NCI-H1417 treated with DMSO at 0.1 percent for 48 hours (cell line): ENCODE data around the gene PGBD2.
"Not testable (repeated sequence)": the region's sequence is repeated elsewhere in the genome, so short reads cannot be mapped to it uniquely, and the experiment has no call there.

Experiments
- DNase-seq: peaks from one replicate; lab custom pipeline; 2025; lab: John Stamatoyannopoulos, UW

The PGBD2 gene, protein sequence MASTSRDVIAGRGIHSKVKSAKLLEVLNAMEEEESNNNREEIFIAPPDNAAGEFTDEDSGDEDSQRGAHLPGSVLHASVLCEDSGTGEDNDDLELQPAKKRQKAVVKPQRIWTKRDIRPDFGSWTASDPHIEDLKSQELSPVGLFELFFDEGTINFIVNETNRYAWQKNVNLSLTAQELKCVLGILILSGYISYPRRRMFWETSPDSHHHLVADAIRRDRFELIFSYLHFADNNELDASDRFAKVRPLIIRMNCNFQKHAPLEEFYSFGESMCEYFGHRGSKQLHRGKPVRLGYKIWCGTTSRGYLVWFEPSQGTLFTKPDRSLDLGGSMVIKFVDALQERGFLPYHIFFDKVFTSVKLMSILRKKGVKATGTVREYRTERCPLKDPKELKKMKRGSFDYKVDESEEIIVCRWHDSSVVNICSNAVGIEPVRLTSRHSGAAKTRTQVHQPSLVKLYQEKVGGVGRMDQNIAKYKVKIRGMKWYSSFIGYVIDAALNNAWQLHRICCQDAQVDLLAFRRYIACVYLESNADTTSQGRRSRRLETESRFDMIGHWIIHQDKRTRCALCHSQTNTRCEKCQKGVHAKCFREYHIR

DNA sequence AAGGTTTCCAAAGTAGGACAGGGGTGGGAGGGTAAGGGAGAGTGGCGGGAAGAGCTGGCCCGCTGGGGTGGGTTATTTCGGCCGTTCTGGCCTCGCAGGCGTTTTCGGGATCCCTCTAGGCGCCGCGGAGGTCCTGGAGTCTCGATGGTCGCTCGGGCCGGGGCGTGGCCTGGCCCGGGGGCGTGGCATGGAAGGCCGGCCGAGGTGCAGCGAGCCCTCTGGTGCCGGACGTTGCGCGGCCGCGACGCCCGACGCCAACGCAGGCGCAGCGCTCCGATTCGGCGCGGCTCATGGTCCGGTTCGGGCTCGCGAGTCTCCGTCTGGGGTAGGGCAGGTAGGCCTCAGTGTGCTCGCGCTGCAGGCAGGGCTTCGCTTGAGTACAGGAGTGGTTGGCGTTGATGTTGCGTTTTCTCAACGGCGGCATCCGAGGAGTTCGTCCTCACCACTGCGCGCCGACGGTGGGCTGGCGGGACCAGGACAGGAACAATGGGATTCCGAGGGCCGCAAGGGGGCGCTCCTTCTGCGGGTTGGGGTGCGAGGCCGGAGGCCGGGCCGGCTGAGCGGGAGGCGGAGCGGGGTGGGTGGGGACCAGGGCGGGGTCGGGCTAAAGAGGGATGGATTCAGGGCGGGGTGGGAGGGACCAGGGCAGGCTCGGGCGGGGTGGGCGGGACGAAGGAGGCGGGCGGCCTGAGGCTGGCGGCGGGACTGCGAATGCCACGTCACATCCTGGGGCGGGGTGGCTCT lies at the start of gene PGBD2:
PGBD2 (plus strand) TSS at position 227 of the 744 bp plus-strand sequence. CDS start 7,628 bp downstream, outside the sequence.
- peak; percentile 33 for DNase-seq

DNA sequence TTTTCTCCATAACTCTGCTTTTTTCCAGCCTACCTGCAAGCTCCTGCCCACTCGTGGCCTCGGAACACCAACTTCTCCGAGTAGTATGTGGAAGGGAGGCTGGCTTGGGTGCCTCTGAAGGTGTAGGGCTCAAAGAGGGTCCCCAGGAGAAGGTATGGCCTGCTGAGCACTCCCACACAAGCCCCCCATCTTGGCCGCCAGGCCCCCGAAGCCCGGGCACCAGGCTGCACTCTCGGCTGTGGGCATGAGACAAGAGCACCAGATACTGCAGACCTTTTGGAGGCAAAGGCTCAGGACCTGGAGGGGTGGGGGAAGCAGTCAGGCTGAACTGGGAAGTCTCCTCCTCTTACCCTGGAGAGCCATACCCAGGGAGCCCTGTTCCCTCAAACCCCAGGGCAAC lies 48.8 kb upstream of the PGBD2 start:
- DNase-seq, result no peak

DNA sequence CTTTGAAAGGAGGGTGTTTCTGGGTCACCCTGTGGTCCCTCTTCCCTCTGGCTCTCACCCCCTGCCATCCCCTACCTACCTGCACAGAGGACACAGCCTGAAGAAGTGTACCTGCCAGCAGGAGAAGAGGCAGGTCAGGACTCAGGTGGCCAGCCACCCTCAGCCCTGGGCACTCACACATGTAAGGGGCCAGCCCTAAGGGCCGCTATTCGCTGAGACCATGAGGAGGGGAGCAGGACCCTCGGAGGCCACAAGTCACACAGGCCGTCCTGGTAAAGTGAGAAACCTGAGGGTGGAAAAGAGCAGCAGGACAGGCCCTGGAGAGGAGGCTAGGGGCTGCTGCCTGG lies 48.3 kb upstream of the PGBD2 start:
- no peak for DNase-seq

DNA sequence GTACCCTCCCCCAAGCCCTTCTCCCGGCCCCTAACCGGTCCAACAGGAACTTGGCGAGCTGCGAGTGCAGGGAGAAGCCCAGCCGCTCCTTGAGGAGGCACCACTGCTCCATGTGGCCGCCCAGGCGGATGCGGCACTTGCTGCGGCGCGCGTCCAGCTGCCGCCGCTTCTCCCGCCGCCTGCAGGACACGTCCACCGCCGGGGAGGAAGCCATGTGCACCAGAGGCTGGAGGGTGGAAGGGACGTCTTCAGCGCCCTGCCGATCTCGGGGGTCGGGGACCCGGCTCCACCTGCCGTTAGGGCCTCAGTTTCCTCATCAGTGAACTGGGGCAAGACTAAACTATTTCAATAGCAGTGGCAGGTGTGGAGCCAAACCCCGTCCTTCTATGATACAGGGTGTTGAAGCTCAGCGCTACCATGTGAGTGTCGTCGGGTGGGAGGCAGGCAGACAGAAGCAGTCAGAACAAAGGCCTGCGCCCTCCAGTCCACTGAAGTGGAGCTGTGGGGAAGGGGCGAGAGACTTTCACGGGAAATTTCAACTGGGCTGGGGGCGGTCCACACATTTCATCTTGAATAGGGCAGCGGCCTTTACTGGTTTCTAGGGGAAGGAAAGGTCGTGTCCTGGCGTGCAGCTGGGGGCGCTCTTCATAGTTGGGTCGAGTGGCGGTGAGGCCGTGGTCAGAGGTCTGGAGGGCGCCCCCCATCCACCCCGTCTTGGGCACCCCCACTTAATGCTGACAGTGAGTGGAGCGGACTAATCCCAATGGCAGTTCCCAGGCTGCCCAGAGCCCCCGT lies 47.7 kb upstream of the PGBD2 start:
- DNase-seq, result no peak

DNA sequence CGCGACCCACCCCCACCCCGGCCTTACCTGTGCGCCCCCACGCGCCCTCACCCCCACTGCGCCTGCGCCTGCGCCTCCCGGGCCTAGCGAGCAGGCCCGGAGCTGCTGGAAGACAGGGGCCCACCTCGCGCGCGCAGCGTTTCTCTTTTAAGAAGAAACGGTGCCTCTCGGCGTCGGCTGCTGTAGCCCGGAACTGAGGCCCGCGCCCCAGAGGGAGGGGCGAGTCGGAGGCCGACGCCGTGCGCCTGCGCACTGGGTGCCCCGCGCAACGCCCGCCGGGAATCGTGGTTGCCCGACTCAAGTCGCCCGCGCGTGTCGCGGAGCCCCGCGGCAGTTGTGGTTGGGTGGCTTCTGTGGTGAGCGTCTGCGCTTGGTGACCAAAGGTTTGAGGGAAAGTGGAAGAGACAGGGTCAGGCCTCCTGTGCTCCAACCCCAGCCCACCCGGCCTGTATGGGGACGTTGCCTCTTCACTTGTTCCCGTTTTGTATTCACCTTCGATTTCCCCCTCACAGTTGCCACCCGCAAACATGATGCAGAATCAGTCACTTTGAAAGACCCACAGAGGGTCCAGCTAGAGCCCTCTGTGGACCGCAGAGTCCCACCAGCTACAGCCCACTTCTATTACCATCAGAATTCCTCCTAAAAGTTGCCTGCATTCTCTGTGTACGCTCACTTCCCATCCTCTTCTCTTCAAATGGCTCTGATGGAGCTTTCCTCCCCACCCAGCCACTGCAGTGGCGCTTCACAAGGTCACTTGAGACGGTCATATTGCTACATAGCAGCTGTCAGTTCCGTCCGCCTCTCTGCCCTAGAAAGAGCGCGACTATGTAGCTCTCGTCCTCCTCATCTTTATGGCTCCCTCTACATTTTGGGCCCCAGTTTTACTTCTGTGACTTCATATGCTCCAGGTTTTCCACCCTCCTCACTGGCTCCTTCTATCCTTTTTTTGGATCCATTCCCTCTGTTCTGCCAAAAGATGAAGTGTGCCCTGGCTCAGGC lies 46.8 kb upstream of the PGBD2 start, which contains the start of gene ZNF692:
ZNF692 (minus strand) TSS at position 195 of the 999 bp plus-strand sequence. CDS start 776 bp downstream, outside the sequence.
- DNase-seq, result peak; percentile 76

DNA sequence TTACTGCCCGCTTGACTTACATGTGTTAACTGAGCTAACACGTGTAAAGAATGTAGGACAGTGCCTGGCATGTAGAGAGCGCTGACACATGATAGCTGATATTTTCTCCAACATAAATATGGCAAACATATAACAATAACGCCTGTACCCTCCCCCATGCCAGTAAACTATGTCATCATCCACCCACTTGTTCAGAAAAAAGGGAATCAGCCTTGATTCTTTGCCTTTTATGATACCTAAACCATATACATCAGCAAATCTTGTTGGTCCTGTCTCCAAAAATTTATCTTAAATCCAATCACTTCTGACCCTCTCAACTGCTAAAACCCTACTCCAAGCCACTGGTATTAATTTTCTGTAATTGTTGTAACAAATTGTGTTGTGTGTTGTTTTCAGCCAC lies 46.0 kb upstream of the PGBD2 start:
- no peak for DNase-seq

DNA sequence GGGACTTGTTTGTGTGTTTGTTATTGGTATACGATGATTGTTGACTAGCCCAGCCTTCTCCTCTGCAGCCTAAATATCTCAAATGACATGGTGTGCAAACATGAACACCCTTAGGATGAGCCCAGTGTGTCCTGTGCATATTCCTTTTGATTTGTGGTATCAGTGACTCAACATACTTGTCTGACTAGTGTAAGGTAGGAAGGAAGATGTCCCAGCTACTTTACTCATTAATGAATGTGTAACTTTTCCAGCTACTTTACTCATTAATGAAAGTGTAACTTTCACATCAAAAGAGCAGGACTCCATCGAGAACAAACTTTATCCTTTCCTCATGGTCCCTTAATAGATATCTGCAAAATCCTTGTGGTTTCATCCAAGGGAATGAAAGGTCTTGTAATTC lies 44.4 kb upstream of the PGBD2 start:
- no peak for DNase-seq

DNA sequence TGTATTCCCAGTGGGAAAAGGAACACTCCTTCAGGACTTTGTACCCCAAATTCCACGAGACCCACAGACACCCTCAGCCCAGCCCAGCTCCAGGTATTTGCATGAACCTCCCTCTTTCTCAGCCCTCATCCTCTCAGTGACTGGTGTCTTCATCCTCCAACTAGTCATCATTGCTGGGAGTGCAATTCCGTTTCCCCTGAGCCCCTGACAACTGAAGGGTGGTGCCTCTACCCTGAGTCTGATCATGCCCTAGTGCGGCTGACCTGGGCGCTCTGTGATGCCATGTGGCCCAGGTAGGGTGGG lies 43.4 kb upstream of the PGBD2 start:
- DNase-seq, result no peak

DNA sequence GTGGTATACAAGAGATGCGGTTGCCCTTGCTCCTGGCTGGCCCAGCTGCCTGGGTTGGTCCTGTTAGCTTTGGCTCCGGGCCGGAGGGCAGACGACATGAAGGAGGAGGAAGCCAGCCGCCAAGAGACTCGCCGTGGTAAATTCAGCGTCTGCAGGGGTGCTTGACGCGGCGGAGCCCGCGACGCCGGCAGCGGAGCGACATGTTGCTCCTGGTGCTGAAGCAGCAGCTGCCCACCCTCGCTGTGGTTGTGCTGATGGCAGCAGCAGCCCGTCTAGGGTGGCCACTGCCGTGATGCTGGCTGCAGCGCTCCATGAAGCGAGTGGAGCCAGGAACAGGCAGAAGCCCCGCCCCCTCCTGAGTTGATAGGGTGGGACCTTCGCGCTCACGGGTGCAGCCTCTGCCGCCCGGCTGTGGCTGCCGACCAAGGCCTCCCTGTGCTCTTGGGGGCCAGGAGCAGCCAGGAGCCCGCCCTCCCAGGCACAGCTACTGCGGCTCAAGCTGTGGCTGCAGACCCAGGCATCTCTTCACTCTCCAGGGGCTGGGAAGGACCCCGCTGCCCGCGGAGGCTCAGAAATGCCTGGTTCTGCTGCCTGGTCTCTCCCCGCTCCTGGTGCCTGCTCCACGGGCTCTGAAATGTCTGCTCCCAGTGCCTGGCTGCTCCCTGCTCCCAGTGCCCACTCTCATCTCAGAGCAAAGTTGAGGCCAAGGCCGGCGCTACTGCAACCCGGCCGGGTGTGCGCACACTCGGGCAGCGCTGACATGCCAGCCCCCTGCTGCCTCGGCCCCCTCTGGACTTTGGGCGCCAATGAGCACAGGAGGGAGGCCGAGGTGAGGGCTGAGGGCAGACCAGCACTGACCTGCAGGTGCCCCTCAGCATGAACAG lies 42.8 kb upstream of the PGBD2 start:
- DNase-seq, result peak; percentile 35

DNA sequence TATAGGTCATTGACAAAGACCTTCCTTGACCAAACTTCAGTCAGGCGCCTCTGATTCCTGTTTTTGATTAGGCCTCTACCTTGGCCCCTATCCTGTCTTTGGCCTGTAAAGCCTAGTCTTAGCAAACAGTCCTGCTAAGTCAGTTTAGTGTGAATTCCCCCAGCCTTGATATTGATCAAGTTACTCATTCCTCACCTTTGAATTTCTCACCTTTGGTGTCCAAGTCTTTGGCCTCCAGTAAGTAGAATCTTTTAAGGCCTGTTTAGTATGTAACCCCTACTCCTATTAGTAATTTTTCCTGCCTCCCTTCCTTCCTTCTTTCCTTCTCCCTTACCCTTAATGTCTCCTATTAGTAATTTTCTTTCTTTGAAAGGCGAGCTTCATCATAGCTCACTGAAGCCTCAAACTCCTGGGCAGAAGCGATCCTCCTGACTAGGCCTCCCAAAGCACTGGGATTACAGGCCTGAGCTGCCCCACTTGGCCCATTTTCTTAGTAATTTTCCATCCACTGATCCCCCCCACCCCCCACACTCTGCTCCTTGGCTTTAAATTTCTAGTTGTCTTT lies 34.1 kb upstream of the PGBD2 start:
- DNase-seq, result no peak

DNA sequence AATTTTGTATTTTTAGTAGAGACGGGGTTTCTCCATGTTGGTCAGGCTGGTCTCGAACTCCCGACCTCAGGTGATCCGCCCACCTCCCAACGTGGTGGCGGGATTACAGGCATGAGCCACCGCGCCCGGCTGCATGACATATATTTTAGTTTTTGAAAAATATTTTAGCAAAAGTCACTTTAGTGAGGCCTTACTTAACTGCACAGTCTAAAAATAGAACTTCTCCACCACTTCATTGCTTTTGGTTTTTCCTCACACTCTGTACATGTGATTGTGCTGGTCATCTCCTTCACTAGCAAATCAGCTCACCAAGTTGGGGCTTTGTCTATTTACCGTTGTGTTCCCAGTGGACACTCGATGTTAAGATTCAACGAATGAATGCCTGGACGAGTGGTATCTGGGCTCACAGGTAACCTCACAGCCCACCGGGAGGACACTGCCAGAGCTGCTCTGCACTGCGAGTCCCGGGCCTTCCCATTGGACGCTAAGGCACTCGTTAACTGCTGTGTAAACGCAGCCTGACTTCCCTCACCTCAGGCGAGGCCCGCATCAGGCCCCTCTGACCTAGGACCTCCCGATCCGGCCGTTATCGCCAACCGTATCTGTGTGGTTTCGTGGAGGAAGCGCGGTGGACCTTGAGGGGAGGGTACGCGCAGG lies 33.2 kb upstream of the PGBD2 start:
- DNase-seq, result peak; percentile 53

DNA sequence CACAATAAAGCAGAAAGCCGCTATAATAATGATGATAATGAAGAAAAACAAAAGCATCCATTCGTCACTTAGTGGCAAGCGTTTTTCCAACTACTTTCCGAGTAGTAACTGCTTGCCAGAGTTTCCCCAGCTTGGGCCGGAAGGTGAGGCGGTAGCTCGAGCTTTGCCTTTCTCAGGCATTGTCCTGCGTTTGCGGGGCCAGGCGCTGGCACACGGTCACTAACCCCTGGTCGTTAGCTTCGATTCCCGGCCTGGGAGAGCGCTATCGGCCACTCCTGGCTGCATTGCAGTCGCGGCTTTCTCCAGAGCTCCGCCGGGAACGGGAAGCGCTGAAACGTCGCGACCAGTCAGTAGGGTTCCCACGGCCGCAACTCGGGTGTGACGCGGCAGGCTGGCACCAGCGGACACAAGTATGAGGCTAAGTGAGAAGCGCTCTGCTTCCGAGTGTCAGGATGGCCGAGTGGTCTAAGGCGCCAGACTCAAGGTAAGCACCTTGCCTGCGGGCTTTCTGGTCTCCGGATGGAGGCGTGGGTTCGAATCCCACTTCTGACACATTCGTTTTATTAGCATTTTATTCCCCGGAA lies 32.5 kb upstream of the PGBD2 start:
- peak; percentile 96 for DNase-seq

DNA sequence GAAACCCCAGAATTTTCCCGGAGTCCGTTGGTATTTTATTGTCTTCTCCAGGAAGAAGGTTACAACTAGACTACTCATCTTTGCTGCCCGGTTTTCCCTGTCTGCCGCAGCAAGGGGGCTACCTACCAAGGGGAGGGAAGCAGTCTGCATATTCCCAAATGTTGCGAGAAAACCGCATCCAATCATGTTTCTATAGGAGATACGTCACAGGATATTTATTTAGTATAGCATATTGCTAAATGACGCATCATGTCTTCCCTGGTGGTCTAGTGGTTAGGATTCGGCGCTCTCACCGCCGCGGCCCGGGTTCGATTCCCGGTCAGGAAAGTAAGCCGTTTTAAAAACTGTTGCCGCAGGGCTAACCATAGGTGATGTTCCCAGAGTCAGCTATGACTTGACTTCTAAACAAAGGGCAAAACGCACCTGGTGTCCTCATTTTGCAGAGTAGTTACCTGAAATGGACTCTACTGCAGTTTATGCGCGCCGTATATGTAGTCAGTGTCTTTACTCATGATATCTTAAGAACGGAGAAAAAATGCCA lies 32.0 kb upstream of the PGBD2 start:
- DNase-seq, result peak; percentile 97

DNA sequence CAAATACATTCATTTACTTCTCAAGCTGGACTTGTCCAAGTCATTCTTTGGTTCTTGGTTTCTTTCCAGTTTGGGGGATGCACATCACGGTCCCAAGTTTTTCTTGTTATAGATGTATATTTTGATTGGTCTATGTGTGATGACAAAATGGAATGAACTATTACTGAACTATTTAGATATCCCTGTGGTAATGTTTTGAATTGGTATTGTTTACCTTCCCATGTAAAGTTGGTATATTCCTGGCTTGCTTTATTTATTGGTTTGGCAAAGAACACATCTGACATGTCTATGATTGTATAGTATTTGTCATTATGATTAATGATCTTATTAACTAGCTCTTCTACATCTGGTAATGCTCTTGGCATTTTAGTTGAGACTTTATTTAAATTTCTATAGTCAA lies 24.8 kb upstream of the PGBD2 start:
- no peak for DNase-seq

DNA sequence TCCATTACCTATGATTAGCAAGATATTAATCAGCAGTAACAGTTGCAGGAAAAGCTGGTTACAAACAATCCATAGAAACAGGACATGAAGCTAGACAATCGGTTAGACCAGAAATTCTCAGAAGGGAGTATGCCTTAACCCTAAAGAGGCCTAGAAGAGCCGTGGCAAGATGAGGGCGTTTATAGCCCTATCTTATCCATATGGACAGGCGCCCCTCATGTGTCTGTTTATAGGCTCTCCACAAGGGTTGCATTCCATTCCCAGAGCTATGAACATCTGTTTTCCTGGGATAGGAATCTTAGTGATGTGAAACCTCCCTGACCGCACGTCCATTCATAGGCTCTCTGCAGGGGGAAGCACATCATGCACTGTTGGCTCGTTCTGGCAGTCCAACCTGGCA lies 23.6 kb upstream of the PGBD2 start:
- not testable (repeated sequence) for DNase-seq

DNA sequence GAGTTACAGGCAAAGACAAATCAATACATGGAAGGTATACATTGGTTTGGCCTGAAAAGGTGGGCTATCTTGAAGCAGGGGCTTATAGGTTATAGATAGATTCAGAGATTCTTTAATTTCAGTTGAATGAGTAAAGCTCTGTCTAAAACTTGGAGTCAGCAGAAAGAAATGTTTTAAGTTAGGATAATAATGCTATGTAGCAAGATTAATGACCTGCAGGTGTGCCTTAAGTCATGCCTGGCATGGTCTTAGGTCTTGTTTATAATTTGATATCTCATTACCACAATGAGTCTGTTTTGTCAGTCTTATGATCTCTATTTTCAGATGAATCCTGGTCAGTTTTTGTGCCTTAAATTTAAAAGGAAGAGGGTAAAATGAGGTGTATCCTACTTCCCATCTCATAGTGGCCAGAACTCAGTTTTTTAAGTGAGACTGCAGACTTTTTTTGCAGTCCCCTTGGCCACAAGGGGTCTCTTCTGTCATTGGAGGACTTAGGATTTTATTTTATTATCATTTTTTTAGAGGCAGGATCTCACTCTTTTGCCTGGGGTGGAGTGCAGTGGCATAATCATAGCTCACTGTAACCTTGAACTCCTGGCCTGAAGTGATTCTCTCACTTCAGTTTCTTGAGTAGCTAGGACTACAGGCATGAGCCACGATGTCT lies 21.3 kb upstream of the PGBD2 start:
- no peak for DNase-seq

DNA sequence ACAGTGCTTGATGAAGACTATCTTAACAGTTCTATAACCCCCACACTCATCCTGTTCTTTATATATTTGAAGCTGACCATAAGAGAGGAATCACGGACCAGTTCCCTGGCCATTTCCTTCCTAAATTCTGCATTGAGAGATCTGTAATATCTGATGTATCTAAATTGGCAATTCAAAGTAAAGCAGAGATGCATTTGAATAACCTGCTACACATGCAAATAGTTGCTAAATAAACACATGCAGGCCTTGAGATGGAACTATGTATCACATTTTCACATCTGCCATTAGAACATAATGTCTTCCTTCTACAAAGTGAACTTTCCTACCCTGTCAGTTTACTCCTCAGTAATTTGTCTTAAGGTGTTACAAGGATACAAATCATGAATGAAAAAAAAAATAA lies 20.4 kb upstream of the PGBD2 start:
- DNase-seq, result no peak
